Measurements from ENCODE around the gene TFF1.

GRCh38 chr21:42414928-42415769 lies 48.8 kb upstream of the TFF1 start:
- TF ChIP-seq, protein P1, sequence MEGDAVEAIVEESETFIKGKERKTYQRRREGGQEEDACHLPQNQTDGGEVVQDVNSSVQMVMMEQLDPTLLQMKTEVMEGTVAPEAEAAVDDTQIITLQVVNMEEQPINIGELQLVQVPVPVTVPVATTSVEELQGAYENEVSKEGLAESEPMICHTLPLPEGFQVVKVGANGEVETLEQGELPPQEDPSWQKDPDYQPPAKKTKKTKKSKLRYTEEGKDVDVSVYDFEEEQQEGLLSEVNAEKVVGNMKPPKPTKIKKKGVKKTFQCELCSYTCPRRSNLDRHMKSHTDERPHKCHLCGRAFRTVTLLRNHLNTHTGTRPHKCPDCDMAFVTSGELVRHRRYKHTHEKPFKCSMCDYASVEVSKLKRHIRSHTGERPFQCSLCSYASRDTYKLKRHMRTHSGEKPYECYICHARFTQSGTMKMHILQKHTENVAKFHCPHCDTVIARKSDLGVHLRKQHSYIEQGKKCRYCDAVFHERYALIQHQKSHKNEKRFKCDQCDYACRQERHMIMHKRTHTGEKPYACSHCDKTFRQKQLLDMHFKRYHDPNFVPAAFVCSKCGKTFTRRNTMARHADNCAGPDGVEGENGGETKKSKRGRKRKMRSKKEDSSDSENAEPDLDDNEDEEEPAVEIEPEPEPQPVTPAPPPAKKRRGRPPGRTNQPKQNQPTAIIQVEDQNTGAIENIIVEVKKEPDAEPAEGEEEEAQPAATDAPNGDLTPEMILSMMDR (conservative IDR thresholded peaks at IDR 0.05; ENCODE audit: low read depth, low read length): no peak
- TF ChIP-seq EZH2 (IDR thresholded peaks at IDR 0.05; ENCODE audit: low read length, unreplicated experiment): no peak
- no peak for TF ChIP-seq EZH2phosphoT487 (IDR thresholded peaks at IDR 0.05; ENCODE audit: borderline replicate concordance, low read length)

Measured in PC-3 (cell line).